ENCODE data around the gene CD2BP2.
"Not testable (repeated sequence)": the region's sequence is repeated elsewhere in the genome, so short reads cannot be mapped to it uniquely, and the experiment has no call there.

DNA sequence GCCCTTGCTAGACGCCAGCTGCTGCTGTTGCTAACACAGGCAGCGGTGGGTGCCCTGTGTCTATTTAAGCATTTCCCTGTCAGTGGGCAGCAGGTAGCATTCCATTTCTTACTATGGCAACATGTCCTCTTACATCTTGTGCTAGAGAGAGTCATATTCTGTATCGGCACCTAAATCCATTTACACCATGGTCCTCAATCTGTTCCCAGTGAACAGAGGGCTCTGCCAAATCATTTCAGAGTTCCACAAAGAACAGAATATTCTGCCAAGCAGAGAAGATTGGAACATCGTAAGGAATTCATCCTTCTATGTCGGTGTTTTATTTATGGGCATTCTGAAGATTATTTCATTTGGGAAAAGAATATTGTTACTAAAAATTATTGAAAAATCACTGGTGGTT is 16.4 kb downstream of the CD2BP2 start:
- not testable (repeated sequence) for TF ChIP-seq EP300 (IDR thresholded peaks at IDR 0.05)
- TF ChIP-seq, protein P1, sequence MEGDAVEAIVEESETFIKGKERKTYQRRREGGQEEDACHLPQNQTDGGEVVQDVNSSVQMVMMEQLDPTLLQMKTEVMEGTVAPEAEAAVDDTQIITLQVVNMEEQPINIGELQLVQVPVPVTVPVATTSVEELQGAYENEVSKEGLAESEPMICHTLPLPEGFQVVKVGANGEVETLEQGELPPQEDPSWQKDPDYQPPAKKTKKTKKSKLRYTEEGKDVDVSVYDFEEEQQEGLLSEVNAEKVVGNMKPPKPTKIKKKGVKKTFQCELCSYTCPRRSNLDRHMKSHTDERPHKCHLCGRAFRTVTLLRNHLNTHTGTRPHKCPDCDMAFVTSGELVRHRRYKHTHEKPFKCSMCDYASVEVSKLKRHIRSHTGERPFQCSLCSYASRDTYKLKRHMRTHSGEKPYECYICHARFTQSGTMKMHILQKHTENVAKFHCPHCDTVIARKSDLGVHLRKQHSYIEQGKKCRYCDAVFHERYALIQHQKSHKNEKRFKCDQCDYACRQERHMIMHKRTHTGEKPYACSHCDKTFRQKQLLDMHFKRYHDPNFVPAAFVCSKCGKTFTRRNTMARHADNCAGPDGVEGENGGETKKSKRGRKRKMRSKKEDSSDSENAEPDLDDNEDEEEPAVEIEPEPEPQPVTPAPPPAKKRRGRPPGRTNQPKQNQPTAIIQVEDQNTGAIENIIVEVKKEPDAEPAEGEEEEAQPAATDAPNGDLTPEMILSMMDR (IDR thresholded peaks at IDR 0.05): not testable (repeated sequence)

Measured in tibial nerve (tissue), 4 donors.